Thyroid gland (tissue), 4 donors: ENCODE results near the gene WNT7B. TPM values are rescaled to one million over a fixed set of nuclear protein-coding genes. Genes with fewer than 3 reads are reported as not detected.

Experiments
- DNase-seq, 2 donors: peaks; one replicate each; pipeline ENCODE4 v3.0.0-alpha.2; 2019
- H3K27ac ChIP-seq, 3 donors: fragments of 200-600 bp; sonication (generic); 1 replicate in 2 of 3; 2 replicates in 1 of 3; pipeline ENCODE4 v1.5.1; 2016 to 2019; ENCODE audit warnings: mild to moderate bottlenecking in 1 of 3, moderate library complexity in 1 of 3
- H3K27me3 ChIP-seq: fragments of 200-600 bp; sonication (generic); one replicate; pipeline ENCODE4 v1.5.1; 2019
- H3K36me3 ChIP-seq, 2 donors: fragments of 200-600 bp; sonication (generic); one replicate each; pipeline ENCODE4 v1.5.1; 2016 to 2019
- H3K4me1 ChIP-seq, 2 donors: fragments of 200-600 bp; sonication (generic); one replicate each; pipeline ENCODE4 v1.5.1; 2017 to 2019
- H3K4me3 ChIP-seq, 3 donors: fragments of 200-600 bp; sonication (generic); replicated peaks in 1 of 3; 1 replicate in 2 of 3; 2 replicates in 1 of 3; pipeline ENCODE4 v1.5.1; 2016; ENCODE audit warnings: mild to moderate bottlenecking in 1 of 3
- H3K9me3 ChIP-seq: fragments of 200-600 bp; sonication (generic); one replicate; pipeline ENCODE4 v1.5.1; 2017
- POLR2A ChIP-seq, 2 donors: fragments of 450-650 bp; IDR thresholded peaks; one replicate each; pipeline ENCODE4 v1.6.1; 2017; ENCODE audit warnings: antibody characterized with exemption in 2 of 2, mild to moderate bottlenecking in 2 of 2, moderate library complexity in 1 of 2
- WGBS, 2 donors: methylation state at CpG; one replicate each; pipeline ENCODE4 v1.1.5; 2017; 5-methylcytosine and 5-hydroxymethylcytosine counted together
- intact Hi-C: fragments of 100-400 bp; cut with DNase I; formaldehyde crosslinking; loops from one replicate; pipeline ENCODE4 v1.15.1; 2023
- total RNA-seq, 4 donors: library from RNA; depleted of rRNA; stranded (reverse); fragments of >200 nt; gene quantifications; one replicate each; pipeline ENCODE4 v1.2.3, GENCODE V29; 2016
- TF ChIP-seq, protein P1 (sequence below), 6 experiments: fragments of 200-600 bp in 3 of 6; fragments of 450-650 bp in 3 of 6; sonication (generic) in 3 of 6; IDR thresholded peaks; one replicate each; pipeline ENCODE4 v1.5.1; 2016 to 2019; ENCODE audit warnings: antibody characterized with exemption in 6 of 6, mild to moderate bottlenecking in 2 of 6, inconsistent platforms in 1 of 6, moderate library complexity in 1 of 6

Gene WNT7B
- total RNA-seq, 4 donors from 2014 or later: 0.83 to 4.3 (median 2.5) TPM; not detected in 1

- TF ChIP-seq, protein P1, sequence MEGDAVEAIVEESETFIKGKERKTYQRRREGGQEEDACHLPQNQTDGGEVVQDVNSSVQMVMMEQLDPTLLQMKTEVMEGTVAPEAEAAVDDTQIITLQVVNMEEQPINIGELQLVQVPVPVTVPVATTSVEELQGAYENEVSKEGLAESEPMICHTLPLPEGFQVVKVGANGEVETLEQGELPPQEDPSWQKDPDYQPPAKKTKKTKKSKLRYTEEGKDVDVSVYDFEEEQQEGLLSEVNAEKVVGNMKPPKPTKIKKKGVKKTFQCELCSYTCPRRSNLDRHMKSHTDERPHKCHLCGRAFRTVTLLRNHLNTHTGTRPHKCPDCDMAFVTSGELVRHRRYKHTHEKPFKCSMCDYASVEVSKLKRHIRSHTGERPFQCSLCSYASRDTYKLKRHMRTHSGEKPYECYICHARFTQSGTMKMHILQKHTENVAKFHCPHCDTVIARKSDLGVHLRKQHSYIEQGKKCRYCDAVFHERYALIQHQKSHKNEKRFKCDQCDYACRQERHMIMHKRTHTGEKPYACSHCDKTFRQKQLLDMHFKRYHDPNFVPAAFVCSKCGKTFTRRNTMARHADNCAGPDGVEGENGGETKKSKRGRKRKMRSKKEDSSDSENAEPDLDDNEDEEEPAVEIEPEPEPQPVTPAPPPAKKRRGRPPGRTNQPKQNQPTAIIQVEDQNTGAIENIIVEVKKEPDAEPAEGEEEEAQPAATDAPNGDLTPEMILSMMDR (IDR thresholded peaks at IDR 0.05): no peak
- TF ChIP-seq POLR2A (IDR thresholded peaks at IDR 0.05): no peak
- H3K4me3 ChIP-seq: no peak overlapping the region
- no peak overlapping the region for H3K27ac ChIP-seq
- no peaks in the 10 kb centered on the region for H3K27me3 ChIP-seq
- 63 to 90% methylated on average over 4 to 9 of the region's 17 CpGs for WGBS, 2 donors
- no peaks in the 10 kb centered on the region for H3K9me3 ChIP-seq
- intact Hi-C loops: loop anchor here (10.0 kb wide), 1 partner anchor 77 kb away; no protein-coding TSS in a partner anchor
- DNase-seq: no peak
- H3K4me1 ChIP-seq: no peaks in the 10 kb centered on the region
- H3K36me3 ChIP-seq: no peaks in the 10 kb centered on the region
Observed at GRCh38 chr22:45961679-45962433, 15.1 kb downstream of the WNT7B start.

DNA sequence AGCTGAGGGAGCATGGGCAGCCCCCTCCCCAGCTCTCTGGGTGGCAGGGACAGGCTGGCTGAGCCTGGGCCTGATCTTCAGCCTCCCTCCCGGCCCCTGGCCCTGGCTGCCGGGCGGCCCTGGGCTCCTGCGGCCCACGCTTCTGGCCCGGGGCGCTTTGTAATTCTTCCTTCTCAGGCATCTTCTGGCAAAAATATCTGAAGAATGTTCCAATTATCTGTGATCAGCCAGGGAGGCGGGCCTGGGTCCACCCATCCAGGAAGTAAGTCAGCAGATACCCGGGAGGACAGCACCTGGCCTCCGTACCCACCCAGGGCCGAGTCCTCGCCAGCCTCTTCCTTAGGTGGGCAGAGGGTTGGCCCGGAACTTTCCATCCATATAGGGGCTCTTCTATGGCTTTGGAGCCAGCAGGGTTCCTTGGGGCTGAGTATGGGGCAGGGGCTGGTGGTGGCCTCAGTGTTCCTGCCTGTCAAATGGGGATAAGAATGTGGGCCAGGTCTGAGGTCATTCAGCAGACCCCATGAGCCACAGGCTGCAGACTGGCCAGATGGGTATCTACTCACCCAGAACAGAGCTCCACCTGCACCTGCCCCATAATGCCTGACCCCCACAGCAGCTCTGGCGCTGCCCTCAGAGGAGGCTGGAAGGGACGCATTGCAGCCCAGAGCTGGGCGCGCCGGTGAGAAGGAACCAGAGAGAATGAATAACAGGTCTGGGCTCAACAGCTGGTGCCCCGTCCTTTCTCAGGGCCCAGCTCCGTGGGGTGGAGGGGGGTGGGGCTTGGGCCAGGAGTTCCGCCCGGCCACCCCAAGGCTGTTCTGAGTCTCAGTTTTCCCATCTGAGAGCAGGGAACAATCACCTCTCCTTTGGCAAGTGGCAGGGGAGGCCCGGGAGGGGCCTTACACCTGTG lies 16.2 kb downstream of the WNT7B start:
- Histone ChIP-seq H3K27me3 (no peaks in the 10 kb centered on the region), H3K27ac (no peak overlapping the region), H3K9me3 (no peaks in the 10 kb centered on the region), H3K4me1 (no peaks in the 10 kb centered on the region), H3K36me3 (no peaks in the 10 kb centered on the region), H3K4me3 (no peak overlapping the region)
- 76 to 81% methylated on average over 9 to 20 of the region's 23 CpGs for WGBS, 2 donors
- intact Hi-C loops: loop anchor here (10.0 kb wide), 1 partner anchor 76 kb away; no protein-coding TSS in a partner anchor
- DNase-seq: no peak
- TF ChIP-seq, protein P1 (IDR thresholded peaks at IDR 0.05): no peak
- no peak for TF ChIP-seq POLR2A (IDR thresholded peaks at IDR 0.05)

- intact Hi-C loops: loop anchor here (10.0 kb wide), 1 partner anchor 75 kb away; no protein-coding TSS in a partner anchor
- H3K4me3 ChIP-seq: no peak overlapping the region
Observed at GRCh38 chr22:45959719-45960476, 17.1 kb downstream of the WNT7B start.

GRCh38 chr22:45958971-45959370 lies 18.0 kb downstream of the WNT7B start:
- H3K27ac ChIP-seq: no peak overlapping the region
- no peak for DNase-seq
- WGBS, 2 donors: 78 to 84% methylated on average over 8 to 13 of the region's 16 CpGs
- no peaks in the 10 kb centered on the region for H3K9me3 ChIP-seq
- no peaks in the 10 kb centered on the region for H3K36me3 ChIP-seq
- no peaks in the 10 kb centered on the region for H3K27me3 ChIP-seq
- intact Hi-C loops: no loop called here
- no peaks in the 10 kb centered on the region for H3K4me1 ChIP-seq
- H3K4me3 ChIP-seq: no peak overlapping the region
- TF ChIP-seq, protein P1 (IDR thresholded peaks at IDR 0.05): no peak
- TF ChIP-seq POLR2A (IDR thresholded peaks at IDR 0.05): no peak

More at GRCh38 chr22:45959719-45960476, 17.1 kb downstream of the WNT7B start:
- Histone ChIP-seq H3K36me3 (no peaks in the 10 kb centered on the region), H3K27me3 (no peaks in the 10 kb centered on the region), H3K9me3 (no peaks in the 10 kb centered on the region), H3K27ac (no peak overlapping the region), H3K4me1 (no peaks in the 10 kb centered on the region)
- TF ChIP-seq POLR2A (IDR thresholded peaks at IDR 0.05): no peak
- TF ChIP-seq, protein P1 (IDR thresholded peaks at IDR 0.05): no peak
- 84 to 90% methylated on average over 16 to 17 of the region's 18 CpGs for WGBS, 2 donors
- DNase-seq: no peak
